ENCODE measurements around the gene FSIP1.
A peak's percentile ranks its signal among the peaks of the same experiment; 100 is the strongest.

DNA sequence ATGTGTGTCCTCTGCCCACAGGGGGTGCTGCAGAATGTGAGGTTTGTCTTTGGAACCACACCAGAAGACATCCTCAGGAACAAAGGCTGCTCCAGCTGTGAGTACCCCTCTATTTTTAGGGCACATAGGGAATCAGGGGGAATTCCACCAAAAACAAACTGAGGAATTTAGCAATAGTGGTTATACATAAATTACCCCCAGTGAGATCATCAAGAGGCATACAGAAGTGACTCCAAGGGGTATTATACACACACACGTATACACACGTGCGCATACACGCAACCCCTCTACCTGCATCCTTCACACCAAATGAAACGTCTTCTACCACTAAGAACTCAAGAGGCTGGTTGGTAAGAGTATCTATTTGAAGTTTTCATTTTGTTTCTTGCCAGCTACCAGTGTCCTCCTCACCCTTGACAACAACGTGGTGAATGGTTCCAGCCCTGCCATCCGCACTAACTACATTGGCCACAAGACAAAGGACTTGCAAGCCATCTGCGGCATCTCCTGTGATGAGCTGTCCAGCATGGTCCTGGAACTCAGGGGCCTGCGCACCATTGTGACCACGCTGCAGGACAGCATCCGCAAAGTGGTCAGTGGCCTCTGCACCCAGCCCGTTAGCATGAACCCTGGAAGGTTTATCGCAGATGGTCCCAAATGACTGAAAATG, 198.9 kb downstream of the FSIP1 start:
- TF ChIP-seq, protein P1, sequence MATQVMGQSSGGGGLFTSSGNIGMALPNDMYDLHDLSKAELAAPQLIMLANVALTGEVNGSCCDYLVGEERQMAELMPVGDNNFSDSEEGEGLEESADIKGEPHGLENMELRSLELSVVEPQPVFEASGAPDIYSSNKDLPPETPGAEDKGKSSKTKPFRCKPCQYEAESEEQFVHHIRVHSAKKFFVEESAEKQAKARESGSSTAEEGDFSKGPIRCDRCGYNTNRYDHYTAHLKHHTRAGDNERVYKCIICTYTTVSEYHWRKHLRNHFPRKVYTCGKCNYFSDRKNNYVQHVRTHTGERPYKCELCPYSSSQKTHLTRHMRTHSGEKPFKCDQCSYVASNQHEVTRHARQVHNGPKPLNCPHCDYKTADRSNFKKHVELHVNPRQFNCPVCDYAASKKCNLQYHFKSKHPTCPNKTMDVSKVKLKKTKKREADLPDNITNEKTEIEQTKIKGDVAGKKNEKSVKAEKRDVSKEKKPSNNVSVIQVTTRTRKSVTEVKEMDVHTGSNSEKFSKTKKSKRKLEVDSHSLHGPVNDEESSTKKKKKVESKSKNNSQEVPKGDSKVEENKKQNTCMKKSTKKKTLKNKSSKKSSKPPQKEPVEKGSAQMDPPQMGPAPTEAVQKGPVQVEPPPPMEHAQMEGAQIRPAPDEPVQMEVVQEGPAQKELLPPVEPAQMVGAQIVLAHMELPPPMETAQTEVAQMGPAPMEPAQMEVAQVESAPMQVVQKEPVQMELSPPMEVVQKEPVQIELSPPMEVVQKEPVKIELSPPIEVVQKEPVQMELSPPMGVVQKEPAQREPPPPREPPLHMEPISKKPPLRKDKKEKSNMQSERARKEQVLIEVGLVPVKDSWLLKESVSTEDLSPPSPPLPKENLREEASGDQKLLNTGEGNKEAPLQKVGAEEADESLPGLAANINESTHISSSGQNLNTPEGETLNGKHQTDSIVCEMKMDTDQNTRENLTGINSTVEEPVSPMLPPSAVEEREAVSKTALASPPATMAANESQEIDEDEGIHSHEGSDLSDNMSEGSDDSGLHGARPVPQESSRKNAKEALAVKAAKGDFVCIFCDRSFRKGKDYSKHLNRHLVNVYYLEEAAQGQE (IDR thresholded peaks at IDR 0.05; ENCODE audit: insufficient read depth in 1 of 2, low read depth in 2 of 2, low read length in 2 of 2) = peak in 1 of 2 experiments; percentile 42; a peak in 1 of 4 replicates
- no peak for TF ChIP-seq POLR2AphosphoS5 (IDR thresholded peaks at IDR 0.05; ENCODE audit: low read depth, low read length)
